GM12892 (cell line): ENCODE data around the gene LMTK3.

Source experiments
- POLR2A ChIP-seq: IDR thresholded peaks from 2 replicates; pipeline ENCODE4 v1.6.1; 2011; ENCODE audit warnings: low read depth, low read length, control low read depth
- TAF1 ChIP-seq: IDR thresholded peaks from 2 replicates; pipeline ENCODE4 v1.6.1; 2011; ENCODE audit warnings: low read depth, mild to moderate bottlenecking, control low read depth, low read length, borderline replicate concordance

DNA sequence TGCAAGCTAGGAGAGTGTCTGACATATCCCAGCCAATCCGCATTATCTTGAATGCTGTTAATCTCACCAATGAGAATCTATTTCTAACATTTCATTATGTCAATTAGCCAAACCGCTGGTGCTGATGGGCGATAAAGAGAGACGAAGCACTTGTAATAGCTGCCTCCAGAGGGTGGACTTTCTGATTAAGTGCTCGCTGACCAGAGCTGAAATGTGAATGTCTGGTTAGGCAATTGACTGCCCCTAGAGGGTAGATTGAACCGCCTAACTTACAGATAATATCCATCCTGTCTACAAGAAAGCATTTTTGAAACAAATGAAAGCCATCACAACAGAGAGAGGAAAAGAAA, 66.4 kb downstream of the LMTK3 start:
- TF ChIP-seq POLR2A (no peak), TAF1 (no peak)
